GM19397 (cell line): ENCODE data around the gene GRIK3.
"Not testable (repeated sequence)": the region's sequence is repeated elsewhere in the genome, so short reads cannot be mapped to it uniquely, and the experiment has no call there.

Experiments used
- ATAC-seq: cut with Tn5 transposase; IDR thresholded peaks from one replicate; pipeline ENCODE4 v1.9.1; 2021; ENCODE audit warnings: mild to moderate bottlenecking, moderate library complexity; ENCODE audit not compliant: unreplicated experiment

GRIK3 gene

DNA sequence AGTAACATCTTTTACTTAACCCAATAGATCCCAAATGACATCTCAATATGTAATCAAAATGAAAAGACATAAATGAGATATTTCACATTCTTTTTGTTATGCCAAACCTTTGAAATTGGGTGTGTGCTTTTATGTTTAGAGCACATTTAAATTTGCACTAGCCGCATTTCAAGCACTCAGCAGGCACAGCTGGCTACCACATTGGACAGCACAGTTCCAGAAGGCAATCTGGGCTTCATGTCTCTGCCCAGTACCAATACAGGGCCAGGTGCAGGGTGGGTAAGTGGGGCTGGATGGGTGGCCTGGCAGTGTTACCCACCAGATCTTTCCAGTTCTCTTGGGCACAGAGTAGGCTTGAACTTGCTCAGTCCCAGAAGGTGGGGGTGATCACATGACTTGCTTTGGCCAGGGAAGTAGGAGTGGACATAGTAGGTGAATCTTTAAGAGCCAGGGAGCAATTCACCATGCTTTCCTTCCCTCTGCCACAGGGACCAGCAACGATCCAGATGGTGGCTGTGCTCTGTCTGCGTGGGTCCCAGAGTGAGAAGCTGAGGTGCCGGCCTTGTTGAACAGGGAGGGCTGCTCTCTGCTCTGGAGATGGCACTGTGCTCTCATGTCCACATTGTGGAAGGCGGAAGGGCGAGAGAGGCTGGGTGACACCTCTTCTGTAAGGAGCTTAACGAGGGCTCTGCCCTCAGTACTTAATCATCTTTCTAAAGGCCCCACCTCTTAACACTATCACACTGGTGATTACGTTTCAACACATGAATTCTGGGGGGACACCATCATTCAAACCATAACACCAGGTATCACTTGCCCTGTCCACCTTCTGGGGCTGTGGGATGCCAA, 261.4 kb downstream of the GRIK3 start:
- ATAC-seq, result no peak

DNA sequence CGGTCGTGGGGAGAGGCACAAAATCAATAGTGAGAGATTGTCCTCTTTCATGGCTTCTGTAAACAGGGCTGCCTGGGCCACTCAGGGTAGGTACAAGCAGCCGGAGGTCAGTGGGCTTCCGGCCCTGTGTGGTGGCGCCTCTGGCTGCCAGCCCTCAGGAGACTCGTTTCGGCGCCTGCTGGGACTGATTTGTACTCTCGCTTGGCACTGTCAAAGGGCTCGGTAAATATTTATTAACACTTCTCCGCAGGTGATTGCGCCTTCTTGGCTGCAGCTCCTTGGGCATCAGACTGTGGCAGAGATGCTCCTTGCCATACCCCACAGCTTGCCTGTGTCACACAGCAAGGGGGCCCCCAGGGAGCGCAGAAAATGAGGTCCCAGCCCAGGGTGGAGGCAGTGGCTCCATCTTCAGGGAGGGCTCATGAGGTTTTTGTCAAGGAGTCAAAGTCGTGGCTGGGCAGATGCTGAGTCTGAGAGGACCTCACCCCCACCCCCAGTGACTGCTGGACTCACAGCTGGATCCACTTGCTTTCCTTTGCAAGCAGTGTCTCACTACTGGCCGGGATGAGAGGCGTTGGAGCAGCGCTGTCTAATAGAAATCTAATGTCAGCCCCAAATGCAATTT, 262.5 kb downstream of the GRIK3 start:
- ATAC-seq, result no peak

DNA sequence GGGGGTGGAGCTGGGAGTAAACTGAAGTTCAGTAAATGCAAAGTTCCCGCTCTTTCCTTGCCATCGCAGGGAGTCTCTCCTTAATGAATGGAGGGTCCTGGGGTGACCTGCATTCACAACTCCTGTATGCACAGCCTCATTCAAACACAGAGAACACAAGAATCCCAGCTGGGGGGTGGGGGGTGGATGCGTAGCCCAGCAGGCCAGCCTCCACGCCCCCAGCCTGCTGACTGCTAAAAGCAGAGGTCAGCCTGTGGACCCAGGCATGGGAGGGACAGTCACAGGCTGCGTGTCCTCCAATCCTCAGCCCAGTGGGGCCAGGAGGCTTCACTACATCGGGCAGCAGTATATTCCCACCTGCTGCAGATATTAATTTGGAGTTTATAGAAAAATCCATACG, 263.1 kb downstream of the GRIK3 start:
- no peak for ATAC-seq

DNA sequence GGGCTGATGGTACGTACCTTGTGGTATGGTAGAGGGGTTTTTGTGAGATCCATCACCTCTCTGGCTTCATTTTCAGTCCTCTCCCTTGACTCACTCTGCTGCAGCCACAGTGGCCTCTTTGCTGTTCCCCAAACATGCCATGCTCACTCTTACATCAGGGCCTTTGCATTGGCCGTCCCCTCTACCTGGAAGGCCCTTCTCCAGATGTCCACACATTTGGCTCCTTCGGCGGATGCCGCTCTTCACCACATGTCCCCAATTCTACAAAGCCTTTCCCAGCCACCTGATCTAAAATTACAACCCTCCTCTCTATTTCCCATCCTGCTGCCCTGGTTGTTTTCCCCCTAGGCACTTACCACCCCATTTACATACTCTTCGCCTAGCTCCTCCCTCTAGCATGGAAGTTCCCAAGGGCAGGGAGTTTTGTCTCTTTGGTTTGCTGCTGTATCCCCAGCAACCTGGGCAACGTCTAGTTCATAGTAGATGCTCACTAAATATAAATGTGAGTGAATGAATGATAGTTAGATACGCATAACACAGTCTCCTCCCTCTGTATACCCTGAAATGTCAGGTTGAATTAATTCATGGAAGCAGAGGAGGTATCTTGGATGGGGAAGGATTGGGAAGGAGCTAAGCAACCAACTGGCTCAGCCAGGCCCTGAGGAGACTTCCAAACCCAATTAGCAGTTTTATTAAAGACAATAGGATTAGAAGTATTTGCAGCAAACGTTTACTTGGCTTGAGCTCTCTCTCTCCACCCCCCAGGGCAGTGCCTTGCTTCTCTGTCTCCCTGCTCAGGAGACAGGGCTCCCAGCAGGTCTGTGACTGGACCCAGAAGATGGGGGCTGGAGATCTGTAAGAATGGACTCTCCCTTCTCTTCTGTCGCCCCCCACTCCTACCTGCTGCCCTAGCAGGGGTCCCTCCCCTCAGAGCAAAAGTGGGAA, 264.2 kb downstream of the GRIK3 start:
- ATAC-seq, result no peak

DNA sequence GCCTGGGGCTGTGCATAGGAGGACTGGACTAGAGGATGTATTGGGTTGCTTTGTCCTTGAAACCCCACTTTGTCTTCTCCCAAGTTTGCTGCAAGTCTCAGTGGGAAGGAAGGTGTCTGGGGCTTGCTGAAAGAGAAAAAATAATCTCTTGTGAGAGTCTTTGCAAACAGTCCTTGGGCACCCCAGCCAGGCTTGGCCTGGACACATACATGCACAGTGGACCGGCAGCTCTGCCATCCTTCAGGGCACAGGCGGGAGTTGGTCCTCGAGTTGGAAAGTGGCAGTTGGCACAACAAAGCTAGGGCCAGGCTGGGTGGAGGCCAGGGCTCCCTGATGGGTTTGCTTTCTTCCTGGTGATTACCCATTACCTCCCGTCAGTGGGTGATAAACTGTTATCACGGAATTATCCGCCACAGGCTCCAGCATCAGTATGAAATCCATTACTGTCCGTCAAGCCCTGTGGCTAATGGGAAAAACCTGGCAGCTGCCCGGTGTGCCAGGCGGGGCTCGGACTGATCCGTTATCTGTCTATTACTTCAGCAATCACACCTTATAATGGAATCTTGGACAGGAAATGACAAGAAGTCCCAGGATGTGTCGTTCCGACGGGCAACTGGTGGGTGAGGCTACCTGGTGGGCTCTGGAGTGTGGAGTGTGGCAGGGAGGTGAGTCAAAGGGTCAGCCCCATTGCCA, 265.7 kb downstream of the GRIK3 start:
- no peak for ATAC-seq

DNA sequence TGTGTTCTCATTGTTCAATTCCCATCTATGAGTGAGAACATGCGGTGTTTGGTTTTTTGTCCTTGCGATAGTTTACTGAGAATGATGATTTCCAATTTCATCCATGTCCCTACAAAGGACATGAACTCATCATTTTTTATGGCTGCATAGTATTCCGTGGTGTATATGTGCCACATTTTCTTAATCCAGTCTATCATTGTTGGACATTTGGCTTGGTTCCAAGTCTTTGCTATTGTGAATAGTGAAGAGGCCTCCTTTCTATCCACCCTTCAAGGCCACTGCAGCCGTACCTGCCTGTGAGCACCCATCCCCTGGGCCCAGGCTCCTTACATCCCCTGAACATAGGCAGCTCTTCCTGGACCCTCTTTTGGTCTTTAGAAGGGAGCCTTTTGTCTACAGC, 266.9 kb downstream of the GRIK3 start:
- ATAC-seq, result not testable (repeated sequence)

DNA sequence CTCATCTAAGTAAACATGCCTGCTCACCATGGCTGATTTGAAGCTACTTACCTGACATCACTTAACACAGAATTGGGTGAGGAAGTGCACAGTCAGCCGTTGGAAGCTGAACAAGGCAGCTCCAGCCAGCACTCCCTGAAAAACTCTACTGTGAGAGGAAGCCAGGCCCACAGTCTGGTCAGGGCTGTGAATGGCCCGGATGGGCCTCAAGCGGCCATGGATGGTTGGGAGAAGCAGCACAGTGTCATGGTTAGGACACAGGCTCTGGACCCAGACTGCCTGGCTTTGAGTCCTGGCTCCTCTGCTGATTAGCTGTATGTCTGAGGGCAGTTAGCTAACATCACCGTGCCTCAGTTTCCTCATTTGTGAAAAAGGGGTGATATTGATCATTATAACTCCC, 267.8 kb downstream of the GRIK3 start:
- no peak for ATAC-seq

DNA sequence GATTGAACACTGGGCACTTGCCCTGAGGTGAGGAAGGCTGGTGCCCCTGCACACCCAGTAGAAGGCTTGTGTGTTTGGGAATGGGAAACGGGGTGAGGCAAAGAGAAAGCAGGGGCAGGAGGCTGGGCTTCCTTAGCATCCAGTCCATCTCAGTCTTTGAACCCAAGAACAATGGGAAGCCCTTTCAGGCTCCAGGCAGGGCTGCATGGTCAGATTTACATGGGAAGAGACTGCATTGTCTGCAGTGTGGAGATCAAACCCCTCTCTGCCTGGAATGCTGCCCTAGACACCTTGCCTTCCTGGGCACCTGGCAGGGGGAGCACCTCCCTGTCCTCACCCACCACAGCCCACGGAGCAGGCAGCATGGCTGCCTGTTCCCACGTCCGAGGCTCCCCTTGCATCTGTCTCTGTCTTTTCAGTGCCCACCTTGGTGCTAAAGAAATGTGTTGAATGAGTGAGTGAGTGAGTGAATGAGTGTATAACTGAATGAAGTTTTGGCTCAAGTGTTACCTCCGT, 268.5 kb downstream of the GRIK3 start:
- ATAC-seq, result no peak

DNA sequence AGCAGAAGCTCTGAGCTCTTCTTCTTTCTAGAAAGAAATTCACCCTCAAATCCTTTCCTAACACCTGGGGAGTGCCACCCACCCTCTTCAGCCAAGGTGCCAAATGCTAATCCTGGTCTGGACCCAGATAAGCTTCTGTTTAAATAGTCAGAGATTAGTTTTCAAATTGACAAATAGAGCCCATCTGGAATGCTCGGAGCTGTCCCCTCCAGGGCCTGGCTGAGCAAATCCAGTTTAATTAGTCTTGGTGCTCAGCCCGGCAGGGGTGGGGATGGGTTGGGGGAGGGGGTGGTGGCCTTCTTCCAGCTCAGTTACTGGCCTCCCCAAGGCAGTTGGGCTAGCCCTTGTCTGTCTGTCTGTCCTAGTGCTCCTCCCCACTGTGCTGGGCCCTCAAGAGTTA, 269.5 kb downstream of the GRIK3 start:
- no peak for ATAC-seq

DNA sequence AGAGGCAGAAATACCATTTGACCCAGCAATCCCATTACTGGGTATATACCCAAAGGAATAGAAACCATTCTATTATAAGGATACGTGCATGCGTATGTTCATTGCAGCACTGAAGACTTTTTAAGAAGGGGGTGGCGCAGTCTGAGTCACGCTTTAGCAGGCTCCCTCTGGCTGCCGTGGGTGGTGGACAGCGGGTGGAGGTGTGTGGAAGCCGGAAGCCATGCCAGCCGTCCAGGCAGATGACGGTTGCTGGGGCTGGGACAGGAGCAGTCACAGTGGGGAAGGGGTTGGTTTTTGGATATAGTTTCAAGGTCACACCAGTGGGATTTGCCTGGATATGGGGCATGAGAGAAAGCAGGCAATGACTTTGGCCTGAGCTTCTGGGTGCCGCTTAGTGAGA, 270.5 kb downstream of the GRIK3 start:
- ATAC-seq, result no peak

DNA sequence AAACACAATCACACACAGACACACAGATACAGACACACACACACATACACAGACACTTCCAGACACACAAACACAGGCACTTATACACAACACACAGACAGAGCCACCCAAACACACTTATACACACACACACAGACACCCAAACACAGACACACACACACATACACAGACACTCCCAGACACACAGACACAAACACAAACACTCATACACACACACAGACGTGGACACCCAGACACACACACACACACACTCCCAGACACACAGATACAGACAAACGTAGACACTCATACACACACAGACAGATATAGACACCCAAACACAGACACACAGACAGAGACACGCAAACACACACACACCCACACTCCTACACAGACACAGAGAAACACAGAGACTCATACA, 272.1 kb downstream of the GRIK3 start:
- ATAC-seq, result no peak

DNA sequence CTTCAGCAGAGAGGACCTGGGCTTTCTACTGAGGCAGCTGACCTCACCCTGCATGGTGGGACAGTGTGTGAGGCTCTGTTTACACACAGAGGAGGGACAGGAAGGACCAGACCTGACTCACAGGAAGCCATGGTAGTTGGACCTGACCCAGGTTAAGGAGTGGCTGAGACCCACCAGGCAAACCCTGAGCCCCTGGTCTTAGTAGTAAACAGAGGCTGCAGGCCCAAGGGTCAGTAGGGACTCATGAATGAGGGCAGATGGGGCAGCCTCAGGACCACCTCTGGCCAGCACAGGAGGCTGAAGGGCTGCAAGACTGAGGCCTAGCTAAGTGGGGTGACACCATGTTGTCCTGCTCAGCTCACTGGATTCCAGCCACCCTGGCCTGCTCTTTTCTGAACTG, 273.2 kb downstream of the GRIK3 start:
- ATAC-seq, result no peak

DNA sequence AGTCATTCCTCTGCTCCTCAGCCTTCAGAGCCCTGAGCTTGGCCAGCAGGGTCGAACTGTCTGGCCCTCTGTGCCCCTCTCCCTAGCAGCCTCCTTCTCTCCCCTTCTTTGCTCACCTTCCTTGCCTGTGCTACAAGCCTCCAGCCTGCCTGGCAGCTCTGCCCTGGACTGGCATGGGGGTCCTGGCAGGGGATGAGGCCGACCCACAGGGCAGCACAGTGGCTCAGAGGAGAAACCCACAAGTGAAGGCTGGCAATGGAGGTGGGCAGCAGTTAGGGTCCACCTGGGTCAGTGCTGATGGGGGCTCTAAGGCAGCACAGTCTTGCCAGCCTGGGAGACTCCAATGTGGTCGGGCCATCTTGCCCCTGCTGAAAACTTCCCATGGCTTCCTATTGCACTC, 274.2 kb downstream of the GRIK3 start:
- ATAC-seq, result no peak

DNA sequence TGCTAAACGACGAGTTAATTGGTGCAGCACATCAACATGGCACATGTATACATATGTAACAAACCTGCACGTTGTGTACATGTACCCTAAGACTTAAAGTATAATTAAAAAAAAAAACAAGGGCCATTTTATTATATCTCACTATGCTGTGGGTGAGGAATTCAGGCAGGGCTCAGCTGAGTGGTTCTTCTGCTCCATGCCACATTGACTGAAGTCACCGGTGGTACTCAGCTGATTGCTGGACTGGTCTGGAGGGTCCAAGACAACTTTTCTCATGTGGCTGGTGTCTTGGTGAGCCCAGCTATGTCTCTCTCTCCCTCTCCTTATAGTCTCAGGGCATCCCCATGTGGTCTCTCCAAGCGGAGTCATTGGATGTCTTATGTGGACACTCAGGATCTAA, 275.0 kb downstream of the GRIK3 start:
- no peak for ATAC-seq

DNA sequence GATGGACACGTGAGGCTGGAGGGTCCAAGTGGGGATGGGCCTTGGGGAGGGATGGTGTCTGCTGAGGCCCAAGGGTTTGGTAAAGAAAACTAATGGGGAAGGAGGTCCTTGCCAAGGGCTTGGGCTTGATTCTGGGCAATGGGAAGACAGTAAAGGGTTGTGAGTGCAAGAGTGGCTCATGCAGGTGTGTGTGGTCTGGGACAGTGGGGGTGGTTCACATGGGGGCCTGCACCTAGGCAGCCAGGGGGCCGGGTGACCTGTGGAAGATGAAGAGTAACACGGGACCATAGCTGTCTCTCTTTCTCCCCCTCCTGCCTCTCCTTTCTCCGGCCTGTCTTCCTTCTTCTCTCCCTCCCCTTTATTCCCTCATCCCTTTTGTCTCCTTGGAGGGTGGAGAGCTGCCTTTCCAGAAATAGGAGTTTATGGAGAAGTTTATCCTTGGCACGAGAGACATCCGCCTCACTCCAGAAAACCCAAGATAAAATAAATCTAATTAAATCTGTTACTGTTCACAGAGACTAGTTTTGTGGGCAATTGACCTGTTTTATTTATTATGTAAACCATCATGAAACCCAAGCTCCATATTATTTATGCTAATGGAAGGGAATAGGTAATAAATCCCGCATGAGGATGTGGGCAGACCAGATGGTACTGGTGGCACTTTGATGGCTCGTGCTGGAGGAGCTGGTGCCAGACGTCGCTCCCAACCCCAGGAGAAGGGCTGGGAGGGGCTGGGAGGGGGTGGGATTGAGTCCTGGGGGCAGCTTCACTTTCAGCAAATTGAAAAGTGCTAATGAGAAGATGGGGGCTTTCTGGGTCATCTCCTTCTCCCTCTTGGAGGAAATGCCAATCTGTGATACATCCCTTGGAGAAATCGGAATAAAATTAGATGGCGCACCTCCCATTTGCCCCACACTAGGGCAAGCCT, 278.7 kb downstream of the GRIK3 start:
- no peak for ATAC-seq

DNA sequence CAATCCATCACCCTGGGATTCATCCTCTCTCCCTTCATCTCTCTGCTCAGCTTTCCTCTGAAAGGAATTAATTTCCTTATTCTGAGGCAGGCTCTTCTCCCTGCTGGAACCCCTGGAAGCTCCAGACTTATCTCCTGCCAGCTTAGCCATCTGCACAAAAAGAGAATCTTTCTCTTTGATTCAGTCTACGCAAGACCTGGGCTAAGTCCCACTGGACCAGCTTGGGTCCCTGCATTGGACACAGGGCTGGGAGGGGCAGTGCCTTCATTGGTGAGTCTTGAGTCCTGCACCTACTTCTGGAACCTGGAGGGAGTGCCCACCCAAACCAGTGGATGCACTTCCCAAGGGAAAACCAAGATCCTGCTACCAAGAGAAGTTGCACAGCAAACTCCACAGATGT, 279.9 kb downstream of the GRIK3 start:
- ATAC-seq, result no peak

DNA sequence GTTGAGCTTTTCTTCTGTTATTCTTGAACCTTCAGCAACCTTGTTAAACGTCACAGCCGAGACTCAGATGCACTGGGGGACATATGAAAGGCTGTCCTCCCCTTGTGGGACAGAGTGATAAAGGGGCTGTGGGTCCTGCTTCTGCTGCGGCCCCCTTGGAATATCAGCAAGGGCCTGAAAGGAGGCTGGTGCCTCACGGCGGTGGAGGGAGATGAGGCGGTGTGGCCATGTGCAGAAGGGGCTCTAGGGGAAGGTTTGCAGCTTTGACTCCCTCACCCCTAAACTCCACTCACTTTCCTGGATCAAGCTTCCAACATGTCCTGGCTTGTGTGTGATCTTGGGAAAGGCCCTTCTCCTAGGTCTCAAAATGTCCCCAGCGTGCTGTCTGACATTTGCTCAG, 280.9 kb downstream of the GRIK3 start:
- no peak for ATAC-seq

DNA sequence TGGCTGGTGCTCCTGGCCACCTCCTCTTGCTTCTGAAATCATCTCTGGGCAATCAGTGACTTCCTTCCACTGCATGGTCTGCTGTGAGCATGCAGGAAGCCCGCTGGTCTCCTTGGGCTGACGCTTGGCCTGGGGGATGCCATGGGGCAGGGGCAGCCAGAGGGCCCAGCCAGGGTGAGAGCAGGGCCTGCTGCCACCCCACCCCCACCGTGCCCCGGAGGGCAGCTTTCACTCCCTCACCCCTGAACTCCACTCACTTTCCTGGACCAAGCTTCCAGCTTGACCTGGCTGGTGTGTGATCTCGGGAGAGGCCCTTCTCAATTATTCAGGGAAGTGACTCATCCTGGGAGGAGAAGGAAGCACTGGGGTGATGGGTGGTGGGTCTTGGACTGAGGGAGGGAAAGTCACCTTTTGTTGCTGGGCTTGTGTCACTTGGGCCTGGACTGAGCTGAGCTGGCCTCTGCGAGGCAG, 281.4 kb downstream of the GRIK3 start:
- no peak for ATAC-seq

DNA sequence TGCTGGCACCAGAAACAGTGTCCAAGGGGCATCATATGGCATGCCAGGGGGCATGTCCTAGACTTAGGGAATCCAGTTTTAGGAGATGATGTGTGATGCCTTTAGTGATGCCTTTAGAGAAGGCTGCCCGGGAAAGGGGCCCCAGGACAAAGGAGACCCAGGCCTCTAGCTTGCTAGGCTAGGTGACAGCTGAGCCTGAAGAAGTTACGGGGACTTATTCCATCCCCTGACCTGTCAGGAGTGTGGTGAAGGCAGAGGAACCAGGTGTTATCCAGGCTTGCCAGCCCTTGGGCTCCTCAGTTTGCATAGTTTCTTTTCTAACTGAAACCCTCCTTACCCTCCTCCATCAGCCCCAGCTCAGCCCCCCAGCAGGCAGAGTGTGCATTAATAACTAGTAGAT, 281.9 kb downstream of the GRIK3 start:
- no peak for ATAC-seq

DNA sequence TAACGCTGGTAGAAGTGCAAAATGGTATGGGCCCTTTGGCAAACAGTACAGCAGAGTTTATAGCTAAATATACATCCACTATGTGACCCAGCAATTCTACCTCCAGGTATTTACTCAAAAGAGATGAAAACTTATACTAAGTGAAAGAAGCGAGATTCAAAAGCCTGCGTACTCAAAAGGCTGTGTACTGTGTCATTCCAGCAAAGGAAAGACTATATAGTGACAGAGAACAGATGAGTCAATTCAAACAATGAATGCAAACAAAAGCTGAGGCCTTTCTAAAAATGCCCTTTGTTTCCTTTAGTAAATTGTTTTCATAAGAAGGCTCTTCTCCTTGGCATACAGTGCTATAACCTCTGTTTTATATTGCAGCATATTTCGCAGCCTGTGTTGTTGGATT, 282.8 kb downstream of the GRIK3 start:
- no peak for ATAC-seq
